ENCODE data around the gene DLG3.

The DLG3 gene

GRCh38 chrX:70527610-70528345, 83.1 kb downstream of the DLG3 start:
- no peak for DNase-seq

GRCh38 chrX:70535198-70535597, 90.6 kb downstream of the DLG3 start:
- DNase-seq, result no peak

- no peak for DNase-seq
Observed at GRCh38 chrX:70549429-70549828, 104.8 kb downstream of the DLG3 start.

- no peak for DNase-seq
Observed at GRCh38 chrX:70552130-70552704, 107.6 kb downstream of the DLG3 start.

DNA sequence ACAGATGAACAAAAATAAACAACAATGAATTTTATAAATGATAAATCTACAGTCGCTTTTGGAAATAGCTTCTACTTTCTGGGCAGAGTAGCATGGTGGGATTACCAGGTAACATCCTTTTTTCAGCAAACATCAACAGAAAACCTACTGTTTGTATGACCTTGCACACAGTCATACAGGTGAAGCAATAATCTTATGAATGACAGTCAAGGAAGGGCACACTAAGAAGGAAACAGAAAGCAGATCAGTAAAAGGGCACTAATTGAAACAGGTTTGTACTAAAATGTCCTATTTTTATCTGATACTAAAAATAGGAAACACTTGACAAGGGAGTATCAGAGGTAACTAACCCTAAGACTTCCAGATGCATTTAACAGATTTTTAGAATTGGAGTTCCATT, 108.9 kb downstream of the DLG3 start:
- DNase-seq, result no peak

GRCh38 chrX:70554081-70554480, 109.4 kb downstream of the DLG3 start:
- no peak for DNase-seq

GRCh38 chrX:70554523-70554922, 109.9 kb downstream of the DLG3 start:
- no peak for DNase-seq

GRCh38 chrX:70554948-70555347, 110.3 kb downstream of the DLG3 start:
- DNase-seq, result no peak

Data from GOT3 (cell line).